Measurements from ENCODE around the gene PPFIBP1. TPM values are rescaled to one million over a fixed set of nuclear protein-coding genes. Genes with fewer than 3 reads are reported as not detected.
A peak's percentile ranks its signal among the peaks of the same experiment; 100 is the strongest.

The PPFIBP1 gene
- polyA plus RNA-seq, 1 experiment = 47.5 TPM

DNA sequence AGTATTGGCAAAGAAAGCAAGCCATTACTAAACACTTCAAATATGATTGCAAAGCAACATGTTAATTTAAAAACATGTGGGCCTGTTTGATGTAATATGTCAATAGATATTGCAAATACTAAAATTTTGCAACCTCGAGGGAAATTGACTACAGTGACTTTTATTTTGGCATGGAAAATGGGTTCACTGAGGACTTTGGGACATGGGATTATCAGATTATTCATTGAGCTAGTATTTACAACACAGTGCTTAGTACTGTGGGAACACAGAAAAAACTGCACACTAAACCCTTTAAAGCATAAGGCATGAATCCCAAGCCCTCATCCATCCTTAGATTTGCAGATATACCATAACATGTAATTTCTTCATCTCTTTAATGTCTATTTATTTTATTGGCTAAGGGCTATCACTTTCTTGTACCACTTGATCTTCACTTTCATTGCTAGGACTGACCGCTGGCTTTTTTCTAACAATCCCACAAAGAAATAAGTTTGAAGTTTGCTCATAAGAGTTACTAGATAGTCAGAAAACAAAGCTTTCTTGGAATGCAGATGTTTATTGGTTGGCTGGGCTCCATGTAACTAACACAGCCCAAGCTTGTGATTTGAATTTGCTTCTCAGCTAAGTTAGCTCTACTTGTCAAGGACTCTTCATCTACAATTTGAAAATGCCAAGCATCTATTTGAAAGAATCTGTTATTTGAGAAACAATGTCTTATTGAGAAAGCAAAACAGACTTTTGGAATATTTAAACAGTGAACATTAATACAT lies 48.7 kb downstream of the PPFIBP1 start:
- no peaks in the 10 kb centered on the region for H3K27me3 ChIP-seq (ENCODE audit: control insufficient read depth, insufficient read depth, low read length)
- no peak for DNase-seq (ENCODE audit: low read depth)
- ChIA-PET POLR2A (no interaction called here), CTCF (interaction anchor here (1.3 kb wide), 1 partner anchor 11 kb away, joined by 3 read pairs; no protein-coding TSS in a partner anchor)
- H3K36me3 ChIP-seq (ENCODE audit: control insufficient read depth, insufficient read depth, low read length) = no peaks in the 10 kb centered on the region
- TF ChIP-seq, protein P1, sequence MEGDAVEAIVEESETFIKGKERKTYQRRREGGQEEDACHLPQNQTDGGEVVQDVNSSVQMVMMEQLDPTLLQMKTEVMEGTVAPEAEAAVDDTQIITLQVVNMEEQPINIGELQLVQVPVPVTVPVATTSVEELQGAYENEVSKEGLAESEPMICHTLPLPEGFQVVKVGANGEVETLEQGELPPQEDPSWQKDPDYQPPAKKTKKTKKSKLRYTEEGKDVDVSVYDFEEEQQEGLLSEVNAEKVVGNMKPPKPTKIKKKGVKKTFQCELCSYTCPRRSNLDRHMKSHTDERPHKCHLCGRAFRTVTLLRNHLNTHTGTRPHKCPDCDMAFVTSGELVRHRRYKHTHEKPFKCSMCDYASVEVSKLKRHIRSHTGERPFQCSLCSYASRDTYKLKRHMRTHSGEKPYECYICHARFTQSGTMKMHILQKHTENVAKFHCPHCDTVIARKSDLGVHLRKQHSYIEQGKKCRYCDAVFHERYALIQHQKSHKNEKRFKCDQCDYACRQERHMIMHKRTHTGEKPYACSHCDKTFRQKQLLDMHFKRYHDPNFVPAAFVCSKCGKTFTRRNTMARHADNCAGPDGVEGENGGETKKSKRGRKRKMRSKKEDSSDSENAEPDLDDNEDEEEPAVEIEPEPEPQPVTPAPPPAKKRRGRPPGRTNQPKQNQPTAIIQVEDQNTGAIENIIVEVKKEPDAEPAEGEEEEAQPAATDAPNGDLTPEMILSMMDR (IDR thresholded peaks at IDR 0.05; ENCODE audit: insufficient read depth, low read depth, low read length) = no peak
- H3K4me3 ChIP-seq (ENCODE audit: low read depth, low read length) = no peak overlapping the region

DNA sequence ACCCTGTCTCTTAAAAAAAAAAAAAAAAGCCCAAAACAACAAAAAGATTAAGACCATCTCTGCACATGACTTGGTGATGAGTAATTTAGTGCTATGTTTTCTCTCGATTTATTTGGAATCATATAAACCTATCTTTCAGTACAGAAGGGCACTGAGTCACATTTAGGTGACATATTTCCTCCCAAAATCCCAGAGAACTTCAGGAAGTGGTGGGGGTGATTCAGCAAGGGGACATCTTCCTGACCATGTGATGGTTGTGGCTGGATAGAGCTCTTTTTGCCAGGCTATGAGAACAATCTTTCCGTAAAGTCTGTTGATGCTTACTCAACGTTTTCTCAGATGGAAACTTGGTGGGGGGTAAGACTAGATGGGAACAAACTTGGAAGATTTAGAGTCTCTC lies 50.0 kb downstream of the PPFIBP1 start:
- CTCF ChIA-PET = interaction anchor here (0.7 to 1.4 kb wide), 4 partner anchors 10 to 79 kb away, joined by 3 to 5 read pairs (median 4); no protein-coding TSS in a partner anchor
- no peak overlapping the region for H3K4me3 ChIP-seq (ENCODE audit: low read depth, low read length)

DNA sequence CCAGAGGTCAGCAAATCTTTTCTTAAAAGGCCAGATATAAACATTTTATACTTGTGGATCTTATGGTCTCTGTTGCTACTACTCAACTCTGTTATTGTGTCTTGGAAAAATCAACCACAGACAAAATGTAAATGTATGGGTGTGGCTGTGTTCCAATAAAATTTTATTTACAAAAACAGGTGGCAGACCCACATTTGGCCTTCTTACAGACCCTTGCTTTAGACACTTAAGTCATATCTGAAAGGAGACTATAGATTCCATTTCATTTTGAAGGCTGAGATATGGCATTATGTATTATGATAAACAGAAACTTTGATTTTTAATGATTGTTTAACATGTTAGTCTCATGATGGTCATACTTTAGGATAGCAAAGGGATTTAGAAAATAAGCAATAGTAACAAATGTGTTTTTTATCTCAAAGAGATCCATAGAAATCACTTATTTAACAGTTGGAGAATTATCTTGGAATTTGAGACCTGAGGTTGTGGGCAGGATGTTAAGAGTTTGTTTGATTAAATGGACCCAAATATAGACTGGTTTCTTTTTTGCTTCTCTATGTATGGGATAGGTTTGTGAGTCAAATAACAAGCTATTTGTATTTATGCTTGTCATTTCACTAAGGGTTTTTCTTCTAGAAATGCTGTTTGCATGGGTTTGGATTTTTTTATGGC lies 51.2 kb downstream of the PPFIBP1 start:
- POLR2A ChIA-PET = no interaction called here
- CTCF ChIA-PET = interaction anchor here (1.4 kb wide), 1 partner anchor 11 kb away, joined by 5 read pairs; no protein-coding TSS in a partner anchor
- Histone ChIP-seq H3K4me3 (ENCODE audit: low read depth, low read length) (no peak overlapping the region), H3K27me3 (ENCODE audit: control insufficient read depth, insufficient read depth, low read length) (no peaks in the 10 kb centered on the region), H3K36me3 (ENCODE audit: control insufficient read depth, insufficient read depth, low read length) (no peaks in the 10 kb centered on the region; the same call in 1 of the 2 replicates)
- TF ChIP-seq, protein P1 (IDR thresholded peaks at IDR 0.05; ENCODE audit: insufficient read depth, low read depth, low read length) = no peak
- no peak for DNase-seq (ENCODE audit: low read depth)

More for the DNA sequence above, 50.0 kb downstream of the PPFIBP1 start:
- DNase-seq (ENCODE audit: low read depth) = peak; percentile 88
- POLR2A ChIA-PET = no interaction called here
- TF ChIP-seq, protein P1 (IDR thresholded peaks at IDR 0.05; ENCODE audit: insufficient read depth, low read depth, low read length) = no peak
- Histone ChIP-seq H3K36me3 (ENCODE audit: control insufficient read depth, insufficient read depth, low read length) (no peaks in the 10 kb centered on the region; the same call in 1 of the 2 replicates), H3K27me3 (ENCODE audit: control insufficient read depth, insufficient read depth, low read length) (no peaks in the 10 kb centered on the region)

DNA sequence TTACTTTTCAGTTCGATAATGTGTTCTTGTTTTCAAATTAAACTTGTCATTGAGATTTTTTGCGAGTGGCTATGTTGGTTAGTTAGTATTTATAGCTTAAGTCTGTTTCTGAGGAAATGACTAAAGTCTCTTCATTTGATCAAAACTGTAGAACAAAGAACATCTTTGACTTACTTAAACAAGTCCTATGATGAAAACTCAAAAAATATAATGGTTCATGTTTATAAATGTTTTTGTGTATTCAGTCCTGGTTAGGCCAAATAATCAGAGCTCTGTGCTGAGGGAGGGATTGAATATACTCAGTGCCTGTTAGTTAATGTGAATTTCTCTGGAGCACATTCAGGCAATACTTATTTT lies 51.7 kb downstream of the PPFIBP1 start:
- Histone ChIP-seq H3K36me3 (ENCODE audit: control insufficient read depth, insufficient read depth, low read length) (no peaks in the 10 kb centered on the region; the same call in 1 of the 2 replicates), H3K4me3 (ENCODE audit: low read depth, low read length) (no peak overlapping the region), H3K27me3 (ENCODE audit: control insufficient read depth, insufficient read depth, low read length) (no peaks in the 10 kb centered on the region)
- TF ChIP-seq, protein P1 (IDR thresholded peaks at IDR 0.05; ENCODE audit: insufficient read depth, low read depth, low read length) = no peak
- no peak for DNase-seq (ENCODE audit: low read depth)
- ChIA-PET POLR2A (no interaction called here), CTCF (no interaction called here)

DNA sequence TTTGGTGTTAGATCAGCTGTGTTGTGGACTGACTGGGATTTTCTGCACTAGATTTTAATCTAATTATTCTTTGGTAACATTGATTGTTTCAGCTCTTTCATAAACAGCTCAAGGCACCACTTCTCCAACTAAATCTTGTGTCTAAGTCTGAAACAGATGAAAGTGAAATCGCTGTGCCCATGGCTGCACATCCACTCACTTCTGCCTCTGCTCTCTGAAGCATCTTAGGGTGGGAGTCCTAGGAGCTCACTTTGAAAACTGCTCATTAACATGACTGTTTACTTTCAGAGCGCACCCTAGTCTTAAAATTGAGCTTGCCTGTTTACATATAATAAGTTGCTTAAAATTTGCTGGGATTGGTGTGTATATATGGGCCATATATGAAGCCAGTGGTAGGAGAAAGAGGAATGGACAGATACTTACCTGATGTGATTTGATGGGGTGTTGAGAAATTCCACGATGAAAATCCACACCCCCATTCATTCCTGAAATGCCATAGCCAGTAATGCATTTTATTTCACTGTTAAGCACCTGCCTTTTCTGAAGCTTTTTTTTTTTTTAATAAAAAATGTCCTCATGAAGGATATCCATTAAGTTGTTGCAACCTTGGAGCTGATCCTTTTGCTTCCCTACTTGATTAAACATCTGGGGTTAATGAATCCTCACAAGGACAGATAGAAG lies 52.8 kb downstream of the PPFIBP1 start:
- Histone ChIP-seq H3K36me3 (ENCODE audit: control insufficient read depth, insufficient read depth, low read length) (no peaks in the 10 kb centered on the region; the same call in 1 of the 2 replicates), H3K27me3 (ENCODE audit: control insufficient read depth, insufficient read depth, low read length) (no peaks in the 10 kb centered on the region), H3K4me3 (ENCODE audit: low read depth, low read length) (no peak overlapping the region)
- TF ChIP-seq, protein P1 (IDR thresholded peaks at IDR 0.05; ENCODE audit: insufficient read depth, low read depth, low read length) = no peak
- POLR2A ChIA-PET = no interaction called here
- DNase-seq (ENCODE audit: low read depth) = no peak
- CTCF ChIA-PET = interaction anchor here (0.6 to 1.3 kb wide), 3 partner anchors 19 to 143 kb away, joined by 3 to 4 read pairs (median 3); no protein-coding TSS in a partner anchor
